ENCODE measurements around the gene GUCA2B.

The GUCA2B gene

DNA sequence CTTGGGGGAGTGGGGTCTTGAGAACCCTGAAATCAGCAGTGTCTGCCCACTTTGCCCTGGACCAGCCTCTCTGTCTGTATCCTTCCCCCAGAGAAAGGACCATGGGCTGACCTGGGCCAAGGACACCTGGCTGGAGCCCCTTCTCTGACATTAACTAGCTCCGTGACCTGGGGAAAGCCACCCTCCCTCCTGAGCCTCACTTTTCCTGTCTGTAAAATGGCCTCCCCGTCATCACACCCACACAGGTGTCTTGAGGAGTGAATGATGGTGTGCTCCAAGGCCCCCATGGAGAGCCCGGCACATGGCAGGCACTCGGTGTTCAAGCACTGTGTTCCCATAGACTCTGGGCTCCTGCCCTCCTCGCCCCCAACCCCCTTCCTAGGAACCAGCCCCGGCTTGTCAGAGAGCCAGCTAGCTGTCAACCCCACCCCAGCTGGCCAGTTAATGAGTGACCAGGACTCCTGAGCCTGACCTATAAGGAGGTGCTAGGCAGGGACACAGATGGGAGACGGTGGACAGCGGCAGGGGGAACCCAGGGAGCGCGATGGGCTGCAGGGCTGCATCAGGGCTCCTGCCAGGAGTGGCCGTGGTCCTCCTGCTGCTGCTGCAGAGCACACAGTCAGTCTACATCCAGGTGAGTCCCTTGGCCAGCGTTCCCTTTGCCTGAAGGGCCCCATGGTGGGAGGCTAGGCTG is at the start of gene GUCA2B:
Gene GUCA2B (plus strand): TSS at position 504 of the 694 bp plus-strand sequence. CDS start 41 bp downstream, at position 545.
- DNase-seq (ENCODE audit: low spot score), result no peak
- FAIRE-seq, result peak; percentile 9

DNA sequence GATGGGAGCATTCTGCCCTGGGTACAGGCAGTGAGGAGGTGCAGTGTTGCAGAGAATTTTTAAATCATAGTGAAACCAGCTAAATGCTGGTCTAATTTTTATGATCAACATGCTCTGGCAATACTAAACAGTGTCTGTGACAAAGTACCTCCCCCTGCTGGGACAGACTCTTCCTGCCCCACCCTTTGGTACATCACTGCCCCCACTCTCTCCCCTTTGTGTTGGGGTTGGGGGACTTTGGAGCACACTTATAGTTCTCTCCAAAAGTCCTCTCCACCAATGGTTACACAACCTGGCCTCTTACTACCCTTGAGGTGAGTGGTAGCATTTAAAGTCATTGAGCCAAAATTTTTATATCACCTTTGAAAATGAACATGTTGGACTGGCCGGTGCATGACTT is 48.2 kb upstream of the GUCA2B start:
- no peak for DNase-seq (ENCODE audit: low spot score)
- FAIRE-seq, result no peak

DNA sequence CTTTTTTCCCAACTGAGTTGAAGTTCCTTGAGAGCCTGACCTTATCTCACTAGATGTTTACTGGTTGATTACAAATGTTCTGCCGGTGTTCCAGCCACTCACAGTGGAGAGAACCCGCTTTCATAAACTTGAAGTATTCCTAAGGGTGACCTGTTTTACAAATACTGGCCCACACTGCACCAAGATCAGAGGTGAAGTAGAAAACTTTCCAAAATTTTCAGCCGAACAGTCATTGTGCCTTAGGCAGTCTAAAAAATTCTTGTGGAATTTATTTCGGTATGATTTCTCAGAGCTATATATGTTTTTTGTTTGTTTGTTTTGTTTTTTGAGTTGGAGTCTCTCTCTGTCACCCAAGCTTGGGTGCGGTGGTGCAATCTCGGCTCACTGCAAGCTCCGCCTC is 44.9 kb upstream of the GUCA2B start:
- DNase-seq (ENCODE audit: low spot score), result no peak

DNA sequence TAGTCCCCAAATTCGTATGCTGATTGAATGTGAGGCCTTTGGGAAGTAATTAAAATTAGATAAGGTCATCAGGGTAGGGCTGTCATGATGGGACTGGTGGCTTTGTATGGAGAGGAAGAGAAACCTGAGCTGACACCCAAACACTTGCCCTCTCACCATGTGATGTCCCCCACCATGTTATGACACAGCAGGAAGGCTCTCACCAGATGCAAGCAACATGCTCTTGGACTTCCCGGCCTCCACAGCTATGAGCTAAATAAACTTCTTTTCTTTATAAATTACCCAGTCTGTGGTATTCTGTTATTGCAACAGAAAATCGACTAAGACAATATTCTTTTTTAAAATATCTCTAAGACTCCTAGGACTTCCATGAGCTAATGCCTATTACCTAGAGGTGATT is 43.6 kb upstream of the GUCA2B start:
- no peak for FAIRE-seq
- DNase-seq (ENCODE audit: low spot score), result no peak

More for the DNA sequence above, 44.9 kb upstream of the GUCA2B start:
- no peak for FAIRE-seq

DNA sequence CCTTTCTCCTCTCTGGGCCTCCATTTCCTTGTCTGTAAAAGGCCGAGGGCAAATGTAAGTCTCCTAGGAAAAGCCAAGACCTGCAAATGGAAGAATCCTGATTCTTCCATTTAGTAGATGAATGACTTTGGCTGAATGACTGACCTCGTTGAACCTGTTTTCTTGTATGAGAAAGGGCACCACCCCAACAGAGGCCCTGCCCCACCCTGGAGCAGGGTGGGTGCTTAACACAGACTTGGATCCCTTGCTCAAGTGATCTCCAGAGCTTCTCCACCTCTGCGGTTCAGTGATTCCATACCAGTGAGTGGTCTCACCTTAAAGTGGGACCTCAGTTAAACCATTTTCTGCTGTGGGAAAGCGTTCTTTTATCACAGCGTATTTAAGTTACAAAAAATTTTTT is 39.0 kb upstream of the GUCA2B start:
- DNase-seq (ENCODE audit: low spot score), result no peak
- no peak for FAIRE-seq

DNA sequence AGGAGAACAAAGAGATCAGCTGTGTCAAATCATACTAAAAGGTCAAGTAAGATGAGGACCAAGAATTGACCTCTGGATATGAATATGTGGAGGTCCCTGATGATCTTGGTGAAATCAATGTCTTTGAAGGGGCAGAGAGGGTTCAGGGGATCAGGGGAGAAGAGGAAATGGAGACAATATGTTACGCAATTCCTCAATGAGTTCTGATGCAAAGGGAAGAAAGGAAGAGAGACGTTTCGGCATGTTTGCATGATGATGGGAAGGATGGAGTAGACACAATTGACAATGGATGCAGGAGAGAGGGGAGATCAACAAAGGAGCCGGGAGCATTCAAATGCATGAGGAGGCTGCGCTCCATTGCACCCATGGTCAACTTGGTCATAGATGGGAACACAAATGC is 36.0 kb upstream of the GUCA2B start:
- FAIRE-seq, result no peak

DNA sequence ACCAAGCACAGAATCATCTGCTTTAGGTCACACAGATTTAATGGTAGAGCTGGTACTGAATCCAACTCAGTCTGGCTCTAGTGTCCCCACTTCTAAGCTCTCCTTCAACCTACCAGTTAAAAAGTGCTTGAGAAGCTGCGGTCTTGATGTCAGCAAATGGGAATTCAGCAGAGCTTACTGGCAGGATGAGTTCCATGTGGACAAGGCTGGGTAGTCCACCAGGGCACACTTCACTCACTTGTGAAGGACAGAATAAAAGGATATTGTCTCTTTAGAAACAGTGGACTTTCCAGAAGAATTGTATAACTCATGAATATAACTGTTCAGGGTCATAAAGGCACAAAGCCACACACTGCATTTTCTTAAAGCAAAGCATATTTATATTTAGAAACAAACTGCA is 35.1 kb upstream of the GUCA2B start:
- DNase-seq (ENCODE audit: low spot score) (no peak), FAIRE-seq (no peak)

More for the DNA sequence above, 36.0 kb upstream of the GUCA2B start:
- no peak for DNase-seq (ENCODE audit: low spot score)

DNA sequence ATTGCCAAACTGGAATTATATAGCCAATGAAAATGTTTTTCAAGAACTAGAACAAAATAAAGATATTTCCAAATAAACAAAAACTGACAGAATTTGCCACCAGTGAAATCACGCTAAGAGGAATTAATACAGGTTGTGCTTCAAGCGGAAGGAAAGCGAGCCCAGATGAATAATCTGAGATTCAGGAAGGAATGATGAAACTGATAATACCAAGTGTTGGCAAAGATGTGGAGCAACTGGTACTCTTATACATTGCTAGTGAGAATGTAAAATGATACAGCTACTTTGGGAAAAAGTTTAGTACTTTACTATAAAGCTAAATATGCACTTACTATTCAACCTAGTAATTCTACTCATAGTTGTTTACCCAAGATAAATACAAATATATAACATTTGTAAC is 30.8 kb upstream of the GUCA2B start:
- no peak for DNase-seq (ENCODE audit: low spot score)
- FAIRE-seq, result no peak

DNA sequence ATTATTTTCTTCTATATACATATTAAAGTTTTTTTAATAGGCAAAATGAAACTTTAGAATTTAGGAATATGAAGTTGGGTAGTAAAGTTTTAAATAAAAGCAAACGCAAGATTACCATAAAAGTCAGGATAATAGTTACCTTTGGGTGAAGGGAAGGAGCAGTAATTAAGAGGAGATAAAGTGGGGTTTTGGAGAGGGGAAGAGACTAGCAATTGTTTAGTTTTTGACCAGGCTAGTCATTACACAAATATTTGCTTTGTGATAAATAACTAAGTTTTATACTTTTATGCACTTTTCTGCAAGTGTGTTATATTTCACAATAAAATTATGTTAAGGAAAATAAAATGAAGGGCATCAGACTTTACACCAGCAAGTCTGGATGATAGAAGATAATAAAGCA is 27.7 kb upstream of the GUCA2B start:
- no peak for DNase-seq (ENCODE audit: low spot score)
- no peak for FAIRE-seq

DNA sequence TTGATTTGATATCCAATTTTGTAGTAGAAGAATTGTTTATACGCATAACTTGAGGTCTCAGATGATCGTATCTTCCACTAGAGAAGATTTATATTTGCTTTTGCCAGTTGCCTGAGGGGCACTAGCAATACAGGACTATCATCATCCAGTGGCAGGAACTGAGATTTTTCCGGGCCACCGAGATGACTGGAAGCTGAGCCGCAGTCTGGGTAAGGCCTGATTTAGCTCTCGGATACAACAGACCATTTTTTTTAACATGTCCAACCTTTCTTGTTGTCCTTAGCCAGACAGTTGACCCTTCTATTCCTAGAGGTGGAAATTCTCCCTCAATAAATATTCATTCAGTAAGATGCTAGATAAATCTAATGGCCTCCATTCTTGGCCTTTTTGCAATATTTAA is 25.4 kb upstream of the GUCA2B start:
- no peak for FAIRE-seq
- no peak for DNase-seq (ENCODE audit: low spot score)

DNA sequence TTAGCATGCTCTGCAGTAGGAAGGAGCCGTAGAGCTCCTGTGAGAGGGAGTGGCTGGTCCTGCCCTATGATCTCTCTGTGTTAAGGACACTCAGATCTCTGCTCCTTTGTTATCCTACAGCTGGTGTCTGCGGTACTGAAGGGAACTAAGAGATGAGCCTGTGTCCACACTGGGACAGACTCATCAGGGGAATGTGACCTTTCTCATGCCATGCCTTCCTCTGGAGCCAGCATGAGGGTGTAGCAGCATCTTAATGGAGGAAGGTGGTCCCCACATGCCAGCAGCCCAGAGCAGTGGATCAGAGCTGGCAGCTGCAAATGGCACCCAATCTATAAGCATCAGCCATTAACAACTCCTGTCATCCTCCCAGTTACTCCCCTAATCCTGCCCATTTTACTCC is 24.7 kb upstream of the GUCA2B start:
- FAIRE-seq, result no peak
- DNase-seq (ENCODE audit: low spot score), result no peak

DNA sequence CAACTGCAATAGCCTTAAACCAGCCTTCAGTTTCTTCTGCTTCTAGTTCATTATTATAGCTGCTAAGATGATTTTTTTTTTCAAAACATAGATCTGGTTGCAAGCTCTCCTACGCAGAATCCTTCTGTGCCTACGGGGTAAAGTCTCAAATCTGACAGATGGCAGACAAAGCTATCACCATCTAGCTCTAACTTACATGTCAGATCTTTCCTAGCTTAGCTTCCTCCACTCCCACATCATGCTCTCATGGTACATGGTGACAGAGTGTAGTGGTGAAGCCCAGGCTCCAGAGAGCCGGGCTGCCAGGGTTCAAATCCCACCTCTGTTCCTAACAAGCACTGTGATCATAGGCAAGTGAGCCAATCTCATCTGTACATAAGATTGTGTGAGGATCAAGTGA is 24.2 kb upstream of the GUCA2B start:
- FAIRE-seq (no peak), DNase-seq (ENCODE audit: low spot score) (no peak)

DNA sequence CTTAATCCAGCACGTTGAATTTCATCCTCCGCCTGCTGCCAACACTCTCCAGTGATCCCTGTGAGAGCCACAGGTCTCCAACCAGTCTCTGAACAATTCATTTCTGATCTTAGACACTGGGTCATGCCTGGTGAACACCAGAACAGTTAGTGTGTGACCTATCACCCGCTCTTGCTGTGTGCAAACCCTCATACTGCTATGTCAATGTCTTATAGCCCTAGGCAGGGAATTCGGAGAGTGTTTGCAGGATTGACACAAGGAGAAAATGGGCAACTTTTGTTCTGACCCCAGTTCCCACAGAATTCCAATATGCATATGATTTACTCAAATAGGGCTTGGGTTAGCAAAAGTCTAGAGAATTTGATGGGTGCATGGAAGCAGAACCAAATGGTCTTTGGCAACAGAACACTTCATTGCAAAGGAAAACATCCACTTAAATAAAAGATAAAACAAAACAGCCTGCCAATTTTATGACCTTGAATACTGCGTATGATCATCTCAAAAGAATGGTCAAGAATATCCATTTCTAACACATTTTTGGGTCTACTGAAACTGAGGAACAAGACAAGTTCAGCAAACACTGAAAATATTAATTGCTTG is 23.0 kb upstream of the GUCA2B start:
- FAIRE-seq, result no peak
- DNase-seq (ENCODE audit: low spot score), result no peak

DNA sequence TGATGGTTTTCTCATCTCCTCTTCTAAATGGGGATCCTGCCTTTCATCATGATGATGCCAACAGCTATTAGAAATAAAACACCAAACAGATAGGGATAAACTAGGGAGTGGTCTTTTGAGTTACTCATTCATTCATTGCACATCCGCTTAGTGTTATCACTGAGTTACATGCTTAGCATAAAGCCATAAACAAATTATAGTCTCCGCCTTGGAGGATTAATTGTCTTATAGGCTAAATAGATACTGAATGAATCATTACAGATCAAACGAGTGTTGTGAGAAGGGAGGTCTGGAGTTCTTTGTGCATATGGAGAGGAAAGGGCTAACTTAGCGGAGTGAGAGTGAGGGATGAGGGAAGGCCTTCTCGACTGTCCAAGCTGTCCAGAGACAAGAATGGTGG is 19.8 kb upstream of the GUCA2B start:
- peak; percentile 9 for FAIRE-seq
- no peak for DNase-seq (ENCODE audit: low spot score)

DNA sequence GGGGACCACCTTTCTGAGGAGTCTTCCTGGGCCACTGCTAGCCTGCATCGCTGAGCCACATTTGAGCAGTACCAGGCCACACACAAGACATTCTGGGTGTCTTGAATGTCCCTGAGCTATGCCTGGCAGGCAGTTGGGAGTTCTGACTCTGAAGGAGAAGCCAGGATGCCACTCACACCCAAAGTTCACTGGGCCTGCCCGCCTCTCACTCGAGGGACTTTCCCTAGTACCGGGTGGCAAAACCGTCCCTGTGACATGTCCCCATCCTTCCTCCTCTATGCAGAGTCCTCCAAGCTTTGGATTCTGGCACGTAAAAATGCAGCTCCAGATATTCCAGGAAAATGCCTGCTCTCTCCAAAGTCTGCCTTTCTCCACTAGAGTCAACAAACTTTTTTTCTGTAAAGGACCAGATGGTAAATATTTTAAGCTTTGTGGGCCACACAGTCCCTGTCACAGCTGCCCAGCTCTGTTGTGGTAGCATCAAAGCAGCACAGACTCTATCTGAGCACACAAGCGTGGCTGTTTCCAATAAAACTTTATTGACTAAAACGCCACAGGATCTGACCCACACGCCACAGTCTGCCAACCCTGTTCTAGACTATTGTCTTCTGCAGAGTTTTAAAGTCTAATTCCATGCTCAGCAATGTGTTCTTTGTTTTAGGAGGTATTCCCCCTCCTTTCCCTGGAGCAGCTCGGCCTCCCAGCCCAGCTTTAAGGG is 19.2 kb upstream of the GUCA2B start:
- DNase-seq (ENCODE audit: low spot score) (no peak), FAIRE-seq (no peak)

DNA sequence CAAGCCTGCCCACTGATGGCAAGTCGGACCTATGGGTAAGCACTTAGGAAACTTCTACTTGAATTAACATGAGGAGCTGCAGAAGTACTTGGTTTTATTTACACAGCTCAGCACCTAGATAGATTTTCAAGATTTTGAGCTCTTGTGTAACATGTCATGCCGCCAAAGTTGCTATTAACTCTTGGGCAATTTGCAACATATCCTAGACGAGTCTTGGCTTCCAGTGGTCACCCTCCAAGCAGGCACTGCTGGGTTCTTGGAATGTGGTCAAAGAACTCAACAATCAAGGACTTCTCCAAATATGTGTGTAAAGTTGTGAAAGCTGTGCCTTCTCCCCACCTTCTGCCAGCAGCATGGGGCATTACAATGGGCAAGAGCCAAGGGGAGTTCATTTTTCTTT is 17.8 kb upstream of the GUCA2B start:
- DNase-seq (ENCODE audit: low spot score), result no peak
- FAIRE-seq, result no peak

DNA sequence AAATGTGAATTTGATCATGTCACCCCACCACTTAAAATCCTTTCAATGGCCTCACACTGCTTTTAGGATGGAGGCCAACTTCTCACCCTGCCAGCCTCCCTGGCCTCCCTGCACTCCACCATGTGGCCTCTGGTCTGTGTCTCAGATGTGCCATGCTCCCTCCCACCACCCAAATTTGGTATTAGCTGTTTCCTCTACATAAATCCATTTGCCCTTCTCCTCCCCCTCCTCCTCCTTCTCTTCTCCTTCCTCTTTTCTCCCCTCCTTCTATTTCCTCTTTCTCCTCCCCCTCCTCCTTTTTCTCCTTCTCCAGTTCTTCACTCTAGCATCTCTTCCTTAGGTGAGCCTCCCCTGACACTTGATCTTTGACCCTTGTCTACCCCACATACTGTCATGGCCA is 16.7 kb upstream of the GUCA2B start:
- no peak for FAIRE-seq
- DNase-seq (ENCODE audit: low spot score), result no peak

DNA sequence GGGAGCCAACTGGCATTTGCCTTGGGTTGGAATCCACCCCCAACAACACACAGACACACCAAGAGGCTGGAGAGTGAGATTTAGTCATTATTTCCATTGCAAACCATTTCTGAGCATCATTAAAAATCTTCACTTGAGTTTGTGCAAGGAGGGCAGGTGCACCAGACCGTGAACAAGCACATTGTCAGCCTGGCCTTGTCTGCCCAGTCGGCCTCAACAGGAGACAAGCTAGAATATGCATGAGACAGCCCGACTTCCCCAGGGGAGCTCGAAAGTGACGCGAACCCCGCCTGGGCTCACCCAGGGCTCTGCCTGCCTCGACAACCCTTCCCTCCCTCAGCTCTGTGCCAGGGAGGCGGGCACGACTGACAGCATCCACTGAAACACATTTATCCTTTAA is 15.4 kb upstream of the GUCA2B start:
- FAIRE-seq (peak; percentile 58), DNase-seq (ENCODE audit: low spot score) (no peak)

DNA sequence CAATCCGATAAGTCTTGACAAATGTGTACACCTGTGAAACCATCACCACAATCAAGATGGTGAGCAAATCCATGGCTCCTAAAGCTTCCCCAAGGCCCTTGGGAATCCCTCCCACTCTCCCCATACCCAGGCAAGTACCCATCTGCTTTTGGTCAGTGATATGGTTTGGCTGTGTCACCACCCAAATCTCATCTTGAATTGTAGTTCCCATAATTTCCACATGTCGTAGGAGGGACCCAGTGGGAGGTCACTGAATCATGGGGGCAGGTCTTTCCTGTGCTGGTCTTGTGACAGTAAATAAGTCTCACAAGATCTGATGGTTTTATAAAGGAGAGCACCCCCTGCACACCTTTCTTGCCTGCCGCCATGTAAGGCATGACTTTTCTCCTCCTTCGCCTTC is 14.6 kb upstream of the GUCA2B start:
- FAIRE-seq (peak; percentile 40), DNase-seq (ENCODE audit: low spot score) (no peak)

DNA sequence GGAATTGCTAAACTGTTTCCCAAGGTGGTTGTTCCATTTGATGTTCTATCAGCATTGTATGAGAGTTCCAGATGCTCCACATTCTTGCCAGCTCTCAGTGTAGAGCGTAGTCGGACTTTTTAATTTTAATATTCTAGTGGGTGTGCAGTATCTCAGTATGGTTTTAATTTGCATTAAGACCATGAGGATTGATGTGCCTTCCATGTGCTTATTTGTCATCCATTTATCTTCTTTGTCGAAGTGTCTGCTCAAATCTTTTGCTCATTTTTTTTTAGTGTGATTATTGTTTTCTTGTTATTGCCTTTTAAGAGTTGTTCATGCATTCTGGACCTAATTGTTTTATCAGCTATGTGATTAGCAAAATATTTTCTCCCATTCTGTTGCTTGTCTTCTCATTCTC is 13.8 kb upstream of the GUCA2B start:
- no peak for FAIRE-seq
- DNase-seq (ENCODE audit: low spot score), result no peak

DNA sequence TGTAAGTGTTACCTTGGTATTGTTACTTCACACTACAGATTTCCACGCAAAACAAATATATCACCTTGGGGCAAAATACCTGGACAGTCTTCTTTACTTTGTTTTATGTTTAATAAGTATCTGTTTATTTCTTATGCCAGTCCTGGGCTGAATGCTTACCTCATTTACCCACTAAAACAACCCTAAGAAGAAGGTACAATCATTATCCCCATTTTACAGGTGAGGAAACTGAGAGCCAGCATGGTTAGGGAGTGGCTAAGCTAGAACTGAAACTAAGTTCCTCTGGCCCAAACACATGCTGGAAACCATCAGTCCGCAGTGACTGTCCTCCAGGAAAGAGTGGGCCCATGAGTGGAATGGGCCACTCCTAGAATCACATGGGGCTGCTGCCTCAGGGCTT is 13.0 kb upstream of the GUCA2B start:
- DNase-seq (ENCODE audit: low spot score) (no peak), FAIRE-seq (no peak)

DNA sequence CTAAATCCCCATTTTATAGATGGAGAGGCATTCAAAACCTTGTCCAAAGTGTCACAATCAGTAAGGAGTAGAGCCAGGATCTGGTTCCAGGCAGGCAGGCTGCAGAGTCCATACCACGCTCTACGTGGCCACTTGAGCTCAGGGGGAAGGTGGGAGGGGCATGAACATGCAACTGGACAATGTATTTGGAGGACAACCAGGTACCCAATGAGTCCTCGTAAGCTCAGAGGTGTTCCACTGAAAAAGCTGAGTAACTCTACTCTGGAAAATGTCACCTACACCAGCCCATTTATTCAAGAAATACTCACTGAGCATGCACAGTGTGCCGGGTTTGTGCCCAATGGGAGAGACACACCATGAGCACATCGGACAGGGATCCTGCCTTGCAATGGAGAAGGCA is 11.2 kb upstream of the GUCA2B start:
- FAIRE-seq, result peak; percentile 71

More for the DNA sequence above, 11.2 kb upstream of the GUCA2B start:
- no peak for DNase-seq (ENCODE audit: low spot score)
